ENCODE measurements around the gene GXYLT1.

DNA sequence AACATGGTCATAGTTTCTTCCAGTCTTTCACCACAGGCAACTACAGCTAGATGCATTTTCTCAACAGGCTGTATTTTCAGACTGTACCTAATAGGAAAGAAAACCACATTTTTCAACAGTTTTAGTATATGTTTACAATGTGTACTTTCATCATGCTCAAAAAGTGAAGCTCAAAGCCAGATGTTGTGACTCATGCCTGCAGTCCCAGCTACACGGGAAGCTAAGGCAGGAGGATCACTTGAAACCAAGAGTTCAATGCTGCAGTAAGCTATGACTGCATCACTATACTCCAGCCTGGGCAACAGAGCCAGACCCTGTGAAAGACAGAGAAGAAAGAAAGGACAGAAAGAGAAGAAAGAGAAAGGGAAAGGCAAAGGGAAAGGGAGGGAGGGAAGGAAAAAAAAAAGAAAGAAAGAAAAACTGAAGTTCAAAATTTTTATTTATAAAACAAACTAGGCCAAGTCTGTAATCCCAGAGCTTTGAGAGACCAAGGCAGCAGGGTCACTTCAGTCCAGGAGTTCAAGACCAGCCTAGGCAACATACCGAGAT, 25.5 kb downstream of the GXYLT1 start:
- TF ChIP-seq, protein P1, sequence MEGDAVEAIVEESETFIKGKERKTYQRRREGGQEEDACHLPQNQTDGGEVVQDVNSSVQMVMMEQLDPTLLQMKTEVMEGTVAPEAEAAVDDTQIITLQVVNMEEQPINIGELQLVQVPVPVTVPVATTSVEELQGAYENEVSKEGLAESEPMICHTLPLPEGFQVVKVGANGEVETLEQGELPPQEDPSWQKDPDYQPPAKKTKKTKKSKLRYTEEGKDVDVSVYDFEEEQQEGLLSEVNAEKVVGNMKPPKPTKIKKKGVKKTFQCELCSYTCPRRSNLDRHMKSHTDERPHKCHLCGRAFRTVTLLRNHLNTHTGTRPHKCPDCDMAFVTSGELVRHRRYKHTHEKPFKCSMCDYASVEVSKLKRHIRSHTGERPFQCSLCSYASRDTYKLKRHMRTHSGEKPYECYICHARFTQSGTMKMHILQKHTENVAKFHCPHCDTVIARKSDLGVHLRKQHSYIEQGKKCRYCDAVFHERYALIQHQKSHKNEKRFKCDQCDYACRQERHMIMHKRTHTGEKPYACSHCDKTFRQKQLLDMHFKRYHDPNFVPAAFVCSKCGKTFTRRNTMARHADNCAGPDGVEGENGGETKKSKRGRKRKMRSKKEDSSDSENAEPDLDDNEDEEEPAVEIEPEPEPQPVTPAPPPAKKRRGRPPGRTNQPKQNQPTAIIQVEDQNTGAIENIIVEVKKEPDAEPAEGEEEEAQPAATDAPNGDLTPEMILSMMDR (conservative IDR thresholded peaks at IDR 0.05): no peak
- TF ChIP-seq ZFX (IDR thresholded peaks at IDR 0.05): no peak

All from C4-2B (cell line).